HepG2 (cell line): ENCODE results near the gene NMUR2. TPM values are rescaled to one million over a fixed set of nuclear protein-coding genes. Genes with fewer than 3 reads are reported as not detected.

Source experiments
- ATAC-seq: fragments of 200-7000 bp; cut with Tn5 transposase; 3 replicates; pipeline ENCODE4 v1.9.1; 2020; ENCODE audit warnings: mild to moderate bottlenecking, moderate library complexity
- BruUV-seq: library from RNA; stranded (reverse); fragments of 400-500 nt; replicated peaks from 2 replicates; lab custom pipeline; 2021; lab: Mats Ljungman, UMichigan
- CTCF ChIA-PET: fragments of 300-600 bp; formaldehyde crosslinking; extraction: SDS; loops from one replicate; lab custom pipeline; 2021; ENCODE audit warnings: low total read pairs, inconsistent platforms, low intra/inter-chr PET ratio; lab: Yijun Ruan, JAX
- POLR2A ChIA-PET: fragments of 350-600 bp; sonication (Branson Sonifier 250); formaldehyde crosslinking; loops from one replicate; lab custom pipeline; 2020; ENCODE audit warnings: antibody characterized with exemption, inconsistent platforms; lab: Yijun Ruan, JAX
- DNase-seq: peaks from one replicate; pipeline ENCODE4 v3.0.0-alpha.2; 2015; ENCODE audit warnings: low spot score
- FAIRE-seq: peaks from 3 replicates; lab custom pipeline; 2011; peaks lifted over from hg19 to GRCh38; lab: Jason Lieb, UNC
- H2AFZ ChIP-seq: one replicate; pipeline ENCODE4 v1.6.1; 2011; ENCODE audit warnings: low read length, inconsistent platforms
- H3K27ac ChIP-seq: fragments of 300-600 bp; 3 replicates; pipeline ENCODE4 v1.8.0; 2011; ENCODE audit warnings: mixed run types, mild to moderate bottlenecking, mixed read lengths, low read length, inconsistent platforms; ENCODE audit not compliant: insufficient read depth; ENCODE audit errors: extremely low read length
- H3K27me3 ChIP-seq, 2 experiments: fragments of 200-600 bp in 1 of 2; 2 replicates in 1 of 2; 3 replicates in 1 of 2; pipeline versions ENCODE4 v1.6.0 to v1.8.0; 2011; ENCODE audit warnings: low read length in 2 of 2, mild to moderate bottlenecking in 2 of 2, moderate library complexity in 2 of 2, inconsistent platforms in 1 of 2; ENCODE audit not compliant: insufficient read depth in 2 of 2, control insufficient read depth in 1 of 2
- H3K36me3 ChIP-seq, 2 experiments: fragments of 200-600 bp in 1 of 2; replicated peaks in 1 of 2; 2 replicates in 1 of 2; 3 replicates in 1 of 2; pipeline versions ENCODE4 v1.5.1 to v1.8.0; 2011; ENCODE audit warnings: low read length in 2 of 2, inconsistent platforms in 1 of 2; ENCODE audit not compliant: insufficient read depth in 2 of 2, control insufficient read depth in 1 of 2
- H3K4me1 ChIP-seq: 2 replicates; pipeline ENCODE4 v1.5.1; 2012; ENCODE audit warnings: low read length, inconsistent platforms; ENCODE audit not compliant: insufficient read depth
- H3K4me2 ChIP-seq: 2 replicates; pipeline ENCODE4 v1.6.0; 2011; ENCODE audit warnings: low read depth, low read length, inconsistent platforms
- H3K4me3 ChIP-seq, 3 experiments: fragments of 200-600 bp in 1 of 3; sonication (generic), shearing (Covaris generic) in 1 of 3; replicated peaks in 1 of 3; 2 replicates each; pipeline ENCODE4 v1.5.1; 2011 to 2016; ENCODE audit warnings: low read length in 3 of 3, inconsistent platforms in 2 of 3, low read depth in 2 of 3, mild to moderate bottlenecking in 2 of 3, control low read depth in 1 of 3, mixed read lengths in 1 of 3; ENCODE audit not compliant: insufficient read depth in 1 of 3
- H3K79me2 ChIP-seq: one replicate; pipeline ENCODE4 v1.6.1; 2011; ENCODE audit warnings: low read length, inconsistent platforms; ENCODE audit not compliant: insufficient read depth
- H3K9ac ChIP-seq: 2 replicates; pipeline ENCODE4 v1.6.0; 2011; ENCODE audit warnings: mild to moderate bottlenecking, low read depth, low read length, inconsistent platforms; ENCODE audit not compliant: insufficient read depth
- H3K9me3 ChIP-seq: 2 replicates; pipeline ENCODE4 v1.5.1; 2012; ENCODE audit warnings: mild to moderate bottlenecking, low read length
- H4K20me1 ChIP-seq: 2 replicates; pipeline ENCODE4 v1.6.0; 2011; ENCODE audit warnings: inconsistent platforms, mild to moderate bottlenecking, low read length, moderate library complexity; ENCODE audit not compliant: insufficient read depth
- ETV5 ChIP-seq: IDR thresholded peaks from 2 replicates; pipeline ENCODE4 v1.6.1; 2018; ENCODE audit warnings: missing biosample characterization, missing genetic modification reagents, inconsistent platforms, borderline replicate concordance
- STAT5B ChIP-seq: sonication (generic); formaldehyde crosslinking; IDR thresholded peaks from 2 replicates; pipeline ENCODE4 v1.4.0; 2020; ENCODE audit warnings: missing genetic modification reagents
- TBX3 ChIP-seq: fragments of 450-650 bp; IDR thresholded peaks from 2 replicates; pipeline ENCODE4 v1.6.1; 2017; ENCODE audit warnings: antibody characterized with exemption, mild to moderate bottlenecking, inconsistent platforms, borderline replicate concordance
- ZBTB8A ChIP-seq: sonication (generic); formaldehyde crosslinking; IDR thresholded peaks from 2 replicates; pipeline ENCODE4 v1.4.0; 2020; ENCODE audit warnings: mild to moderate bottlenecking, low read depth, missing genetic modification reagents, borderline replicate concordance
- ZKSCAN5 ChIP-seq: sonication (generic); formaldehyde crosslinking; IDR thresholded peaks from 2 replicates; pipeline ENCODE4 v1.5.1; 2020; ENCODE audit warnings: mild to moderate bottlenecking, missing genetic modification reagents
- ZNF18 ChIP-seq: sonication (generic); formaldehyde crosslinking; IDR thresholded peaks from 2 replicates; pipeline ENCODE4 v1.8.0; 2022; ENCODE audit warnings: mild to moderate bottlenecking, missing genetic modification reagents; ENCODE audit not compliant: insufficient replicate concordance
- ZNF256 ChIP-seq: sonication (generic); formaldehyde crosslinking; conservative IDR thresholded peaks from 2 replicates; pipeline ENCODE4 v1.4.0; 2020; ENCODE audit warnings: missing genetic modification reagents
- WGBS: methylation state at CpG from one replicate; pipeline ENCODE4 v1.1.6; 2017; ENCODE audit warnings: low lambda C conversion rate; 5-methylcytosine and 5-hydroxymethylcytosine counted together
- in situ Hi-C: cut with HindIII; loops from 2 replicates; pipeline ENCODE4 v1.10.0; 2017; ENCODE audit warnings: low pct_unique_long_range_greater_than_20kb; ENCODE audit not compliant: extremely low pct_ligation_motif_present
- intact Hi-C: fragments of 100-400 bp; cut with micrococcal nuclease; formaldehyde crosslinking; loops from one replicate; pipeline ENCODE4 v1.10.0; 2022; ENCODE audit not compliant: unreplicated experiment
- polyA plus RNA-seq, 8 experiments: library from polyadenylated mRNA; depleted of rRNA in 3 of 8; stranded (reverse) in 7 of 8; unstranded in 1 of 8; fragments of >200 nt; fragmentation: Illumina TruSeq in 4 of 8; extraction: Trizol in 4 of 8; gene quantifications; 2 replicates each; pipeline versions ENCODE4 v1.2.1 to v1.2.3, GENCODE V29; 2011 to 2016; ENCODE audit warnings: low read depth in 4 of 8, missing spikeins in 1 of 8, mixed read lengths in 1 of 8; ENCODE audit not compliant: insufficient read depth in 1 of 8
- total RNA-seq, 5 experiments: library from RNA; depleted of rRNA; stranded (reverse); fragments of >200 nt; fragmentation: Illumina TruSeq; extraction: Trizol; gene quantifications; 2 replicates each; pipeline ENCODE4 v1.2.3, GENCODE V29; 2016; ENCODE audit warnings: low read depth in 1 of 5
- TF ChIP-seq, protein P1 (sequence below): sonication (generic); formaldehyde crosslinking; IDR thresholded peaks from 2 replicates; pipeline ENCODE4 v1.5.0; 2020; ENCODE audit warnings: missing genetic modification reagents

The NMUR2 gene
- total and polyA plus RNA-seq, 2 of the 13 experiments (the other 11 are each of a cell fraction or from before 2014, with no cell fraction given): not detected

GRCh38 chr5:152439791-152440190, 34.7 kb upstream of the NMUR2 start:
- no peaks in the 10 kb centered on the region for H3K36me3 ChIP-seq
- H3K27ac ChIP-seq: no peak overlapping the region
- TF ChIP-seq TBX3 (no peak), ZKSCAN5 (no peak), ZBTB8A (CRISPR knock-in tag) (no peak), ETV5 (CRISPR knock-in tag) (no peak), ZNF256 (no peak), STAT5B (CRISPR knock-in tag) (no peak), ZNF18 (no peak)
- TF ChIP-seq, protein P1, sequence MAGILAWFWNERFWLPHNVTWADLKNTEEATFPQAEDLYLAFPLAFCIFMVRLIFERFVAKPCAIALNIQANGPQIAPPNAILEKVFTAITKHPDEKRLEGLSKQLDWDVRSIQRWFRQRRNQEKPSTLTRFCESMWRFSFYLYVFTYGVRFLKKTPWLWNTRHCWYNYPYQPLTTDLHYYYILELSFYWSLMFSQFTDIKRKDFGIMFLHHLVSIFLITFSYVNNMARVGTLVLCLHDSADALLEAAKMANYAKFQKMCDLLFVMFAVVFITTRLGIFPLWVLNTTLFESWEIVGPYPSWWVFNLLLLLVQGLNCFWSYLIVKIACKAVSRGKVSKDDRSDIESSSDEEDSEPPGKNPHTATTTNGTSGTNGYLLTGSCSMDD (CRISPR knock-in tag): no peak
- H3K4me3 ChIP-seq: no peak overlapping the region
- in situ Hi-C loops: no loop called here
- ChIA-PET POLR2A (no interaction called here), CTCF (no interaction called here)
- no peak overlapping the region for H2AFZ ChIP-seq
- H3K4me2 ChIP-seq: no peak overlapping the region
- FAIRE-seq (no peak), ATAC-seq (no peak), DNase-seq (no peak)
- H3K9ac ChIP-seq: no peak overlapping the region
- H3K4me1 ChIP-seq: no peaks in the 10 kb centered on the region
- H3K9me3 ChIP-seq: no peaks in the 10 kb centered on the region
- H3K27me3 ChIP-seq: no peaks in the 10 kb centered on the region
- H3K79me2 ChIP-seq: no peaks in the 10 kb centered on the region
- H4K20me1 ChIP-seq: no peaks in the 10 kb centered on the region
- 2% methylated on average over 3 of the region's 3 CpGs for whole genome bisulfite sequencing
- no TSS peak for BruUV-seq
- intact Hi-C loops: no loop called here
